Colon (tissue), 2 donors: ENCODE data around the gene CFLAR.
"Not testable (repeated sequence)": the region's sequence is repeated elsewhere in the genome, so short reads cannot be mapped to it uniquely, and the experiment has no call there.

Source experiments
- FAIRE-seq: peaks from 2 replicates; lab custom pipeline; 2012; peaks lifted over from hg19 to GRCh38; lab: Jason Lieb, UNC
- donor health status: control.
- donor health status: control.

CFLAR gene

GRCh38 chr2:201118961-201119854 is 3.2 kb downstream of the CFLAR start:
- no peak for FAIRE-seq

- FAIRE-seq: no peak
Observed at GRCh38 chr2:201122276-201122675, 6.3 kb downstream of the CFLAR start.

GRCh38 chr2:201126308-201127151 is 10.6 kb downstream of the CFLAR start:
- FAIRE-seq: no peak

GRCh38 chr2:201127152-201127511 is 11.2 kb downstream of the CFLAR start:
- FAIRE-seq: no peak

GRCh38 chr2:201127570-201127969 is 11.6 kb downstream of the CFLAR start:
- FAIRE-seq: no peak

- FAIRE-seq: no peak
Observed at GRCh38 chr2:201128033-201128432, 12.1 kb downstream of the CFLAR start.

- no peak for FAIRE-seq
Observed at GRCh38 chr2:201128933-201129505, 13.1 kb downstream of the CFLAR start.

- no peak for FAIRE-seq
Observed at GRCh38 chr2:201130524-201131186, 14.7 kb downstream of the CFLAR start.

- FAIRE-seq: no peak
Observed at GRCh38 chr2:201132518-201132917, 16.6 kb downstream of the CFLAR start.

GRCh38 chr2:201135386-201135785 is 19.4 kb downstream of the CFLAR start:
- FAIRE-seq: no peak

GRCh38 chr2:201136889-201137321 is 20.9 kb downstream of the CFLAR start:
- FAIRE-seq: no peak

- no peak for FAIRE-seq
Observed at GRCh38 chr2:201137505-201138400, 21.8 kb downstream of the CFLAR start.

- no peak for FAIRE-seq
Observed at GRCh38 chr2:201138401-201138970, 22.5 kb downstream of the CFLAR start.

- FAIRE-seq: not testable (repeated sequence)
Observed at GRCh38 chr2:201138986-201139781, 23.2 kb downstream of the CFLAR start.

GRCh38 chr2:201139836-201140604 is 24.1 kb downstream of the CFLAR start:
- FAIRE-seq: no peak

- no peak for FAIRE-seq
Observed at GRCh38 chr2:201144101-201145051, 28.4 kb downstream of the CFLAR start.

GRCh38 chr2:201148434-201148990 is 32.5 kb downstream of the CFLAR start:
- no peak for FAIRE-seq
